ENCODE data around the gene ZNF835.

ZNF835 gene

DNA sequence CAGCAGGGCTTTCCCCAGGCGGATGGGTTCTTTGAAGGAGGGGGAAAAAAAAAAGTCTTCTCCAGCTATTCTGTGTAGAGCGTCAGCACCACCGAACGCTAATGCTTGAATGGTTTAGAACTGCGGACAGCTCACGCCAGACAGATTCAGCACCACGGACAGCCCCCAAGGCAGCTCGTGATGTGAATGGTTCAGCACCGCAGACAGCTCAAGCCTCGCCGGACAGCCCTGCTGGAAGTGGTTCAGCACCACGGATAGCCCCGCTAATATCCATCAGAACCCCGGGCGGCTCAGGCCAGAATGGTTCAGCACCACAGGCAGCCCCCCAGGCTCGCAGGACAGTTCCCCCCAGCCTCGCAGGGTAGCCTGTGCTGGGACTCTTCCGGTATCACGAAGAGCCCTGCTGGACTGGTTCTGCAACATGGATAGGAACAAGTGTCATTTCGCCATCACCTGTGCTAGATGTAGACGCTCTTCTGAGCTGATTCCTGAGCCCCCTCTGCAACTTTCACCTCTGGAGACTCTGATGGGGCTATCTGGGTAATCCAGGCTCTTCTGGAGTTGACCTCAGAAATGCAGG, 33.5 kb downstream of the ZNF835 start:
- H3K4me3 Mint-ChIP-seq, result no peak overlapping the region
- peaks cover 5% of the 10 kb centered on the region for H3K36me3 Mint-ChIP-seq (ENCODE audit: low read depth)
- no peak overlapping the region for H3K27ac Mint-ChIP-seq
- H3K4me1 Mint-ChIP-seq (ENCODE audit: low read depth), result no peaks in the 10 kb centered on the region
- no peaks in the 10 kb centered on the region for H3K27me3 Mint-ChIP-seq (ENCODE audit: low read depth)
- peaks cover 62% of the 10 kb centered on the region for H3K9me3 Mint-ChIP-seq

GRCh38 chr19:56633021-56633420, 38.5 kb downstream of the ZNF835 start:
- Mint-ChIP-seq H3K9me3 (peaks cover 74% of the 10 kb centered on the region), H3K4me1 (ENCODE audit: low read depth) (no peaks in the 10 kb centered on the region), H3K4me3 (no peak overlapping the region), H3K27me3 (ENCODE audit: low read depth) (no peaks in the 10 kb centered on the region), H3K36me3 (ENCODE audit: low read depth) (no peaks in the 10 kb centered on the region), H3K27ac (no peak overlapping the region)

DNA sequence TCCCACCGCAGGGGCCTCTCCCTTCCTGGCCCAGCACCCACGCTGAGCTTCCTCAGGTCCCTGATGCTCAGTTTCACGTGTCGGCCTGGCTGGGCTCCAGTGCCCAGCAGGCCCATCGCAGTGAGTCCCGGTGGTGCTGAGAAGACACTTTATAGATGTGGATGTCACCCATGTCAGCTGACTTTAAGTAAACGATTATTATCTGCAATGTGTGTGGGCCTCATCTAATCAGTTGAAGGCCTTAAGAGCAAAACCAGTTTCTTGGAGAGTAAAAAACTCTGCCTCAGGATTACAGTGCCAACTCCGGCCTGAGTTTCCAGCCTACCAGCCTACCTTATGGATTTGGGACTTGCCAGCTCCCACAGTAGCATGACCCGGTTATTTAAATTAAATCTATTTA, 45.8 kb downstream of the ZNF835 start:
- no peak overlapping the region for H3K4me3 Mint-ChIP-seq
- no peaks in the 10 kb centered on the region for H3K4me1 Mint-ChIP-seq (ENCODE audit: low read depth)
- H3K36me3 Mint-ChIP-seq (ENCODE audit: low read depth), result peaks cover 31% of the 10 kb centered on the region
- H3K27ac Mint-ChIP-seq, result no peak overlapping the region
- peaks cover 67% of the 10 kb centered on the region for H3K9me3 Mint-ChIP-seq
- H3K27me3 Mint-ChIP-seq (ENCODE audit: low read depth), result no peaks in the 10 kb centered on the region

GRCh38 chr19:56623006-56623405, 48.6 kb downstream of the ZNF835 start:
- Mint-ChIP-seq H3K4me1 (ENCODE audit: low read depth) (no peaks in the 10 kb centered on the region), H3K27ac (no peak overlapping the region), H3K27me3 (ENCODE audit: low read depth) (no peaks in the 10 kb centered on the region), H3K4me3 (no peak overlapping the region), H3K36me3 (ENCODE audit: low read depth) (peaks cover 34% of the 10 kb centered on the region), H3K9me3 (peaks cover 66% of the 10 kb centered on the region)

DNA sequence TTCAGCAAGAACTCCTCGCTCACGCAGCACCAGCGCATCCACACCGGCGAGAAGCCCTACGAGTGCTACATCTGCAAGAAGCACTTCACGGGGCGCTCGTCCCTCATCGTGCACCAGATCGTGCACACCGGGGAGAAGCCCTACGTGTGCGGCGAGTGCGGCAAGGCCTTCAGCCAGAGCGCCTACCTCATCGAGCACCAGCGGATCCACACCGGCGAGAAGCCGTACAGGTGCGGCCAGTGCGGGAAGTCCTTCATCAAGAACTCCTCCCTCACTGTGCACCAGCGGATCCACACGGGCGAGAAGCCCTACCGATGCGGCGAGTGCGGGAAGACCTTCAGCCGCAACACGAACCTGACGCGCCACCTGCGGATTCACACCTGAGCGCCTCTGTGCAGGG, 49.2 kb downstream of the ZNF835 start:
- Mint-ChIP-seq H3K9me3 (peaks cover 65% of the 10 kb centered on the region), H3K36me3 (ENCODE audit: low read depth) (peaks cover 38% of the 10 kb centered on the region), H3K27ac (no peak overlapping the region), H3K27me3 (ENCODE audit: low read depth) (no peaks in the 10 kb centered on the region), H3K4me3 (no peak overlapping the region), H3K4me1 (ENCODE audit: low read depth) (no peaks in the 10 kb centered on the region)

DNA sequence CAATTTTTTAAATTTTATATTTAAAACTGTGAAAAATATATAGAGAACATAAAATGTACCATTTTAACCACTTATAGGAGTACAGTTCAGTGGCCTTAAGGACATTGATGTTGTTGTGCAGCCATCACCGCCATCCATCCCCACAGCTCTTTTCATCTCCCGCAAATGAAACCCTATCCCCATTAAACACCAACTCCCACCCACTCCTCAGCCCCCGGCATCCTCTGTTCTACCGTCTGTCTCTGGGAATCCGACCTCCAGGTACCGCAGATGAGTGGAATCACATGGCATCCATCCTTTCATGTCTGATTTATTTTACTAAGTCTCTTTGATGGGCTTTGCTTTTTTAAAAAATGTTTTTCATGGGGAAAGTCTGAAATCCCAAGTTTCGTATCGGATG, 52.4 kb downstream of the ZNF835 start:
- Mint-ChIP-seq H3K4me1 (ENCODE audit: low read depth) (no peaks in the 10 kb centered on the region), H3K27me3 (ENCODE audit: low read depth) (no peaks in the 10 kb centered on the region), H3K9me3 (peaks cover 78% of the 10 kb centered on the region), H3K36me3 (ENCODE audit: low read depth) (peaks cover 37% of the 10 kb centered on the region), H3K4me3 (no peak overlapping the region), H3K27ac (no peak overlapping the region)

- Mint-ChIP-seq H3K4me3 (no peak overlapping the region), H3K27me3 (ENCODE audit: low read depth) (no peaks in the 10 kb centered on the region), H3K9me3 (peaks cover 82% of the 10 kb centered on the region), H3K36me3 (ENCODE audit: low read depth) (peaks cover 30% of the 10 kb centered on the region), H3K27ac (no peak overlapping the region), H3K4me1 (ENCODE audit: low read depth) (no peaks in the 10 kb centered on the region)
These were observed 54.0 kb downstream of the ZNF835 start for GRCh38 chr19:56617531-56617930.

- Mint-ChIP-seq H3K9me3 (peaks cover 92% of the 10 kb centered on the region), H3K36me3 (ENCODE audit: low read depth) (peaks cover 27% of the 10 kb centered on the region), H3K27ac (no peak overlapping the region), H3K4me1 (ENCODE audit: low read depth) (no peaks in the 10 kb centered on the region), H3K4me3 (no peak overlapping the region), H3K27me3 (ENCODE audit: low read depth) (no peaks in the 10 kb centered on the region)
These were observed 57.9 kb downstream of the ZNF835 start for GRCh38 chr19:56613639-56614038.

DNA sequence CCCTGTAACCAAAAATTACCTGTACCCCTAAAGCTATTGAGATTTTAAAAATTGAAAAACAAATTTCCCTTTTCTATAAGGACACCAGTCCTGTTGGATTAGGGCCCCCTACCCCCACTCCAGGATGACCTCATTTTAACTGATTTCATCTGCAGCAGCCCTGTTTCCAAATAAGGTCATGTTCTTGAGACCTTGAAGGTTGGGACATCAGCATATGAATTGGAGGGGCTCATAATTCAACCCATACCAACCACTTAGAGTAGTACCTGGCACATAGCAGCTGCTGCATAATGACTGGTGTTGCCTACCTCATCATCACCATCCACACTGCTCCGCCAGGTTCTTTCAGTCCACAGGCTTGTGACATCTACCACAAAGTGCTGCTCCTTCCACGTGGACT, 58.8 kb downstream of the ZNF835 start:
- Mint-ChIP-seq H3K9me3 (peaks cover 93% of the 10 kb centered on the region), H3K4me1 (ENCODE audit: low read depth) (no peaks in the 10 kb centered on the region), H3K36me3 (ENCODE audit: low read depth) (peaks cover 24% of the 10 kb centered on the region), H3K27me3 (ENCODE audit: low read depth) (no peaks in the 10 kb centered on the region), H3K4me3 (no peak overlapping the region), H3K27ac (no peak overlapping the region)

All from T-helper 1 cell treated with Interleukin-12 subunit alpha and Interleukin-12 subunit beta and Interleukin-4 antibody, amounts not matched to agents 30 μg/mL and 1 μg/mL, for 36 hours (primary cell).